Esophagus muscularis mucosa (tissue), 4 donors: ENCODE data around the gene SLC27A1. TPM values are rescaled to one million over a fixed set of nuclear protein-coding genes. Genes with fewer than 3 reads are reported as not detected.
"Not testable (repeated sequence)": the region's sequence is repeated elsewhere in the genome, so short reads cannot be mapped to it uniquely, and the experiment has no call there.

ENCODE experiments used
- DNase-seq: peaks from one replicate; pipeline ENCODE4 v3.0.0-alpha.2; 2017; ENCODE audit errors: extremely low spot score
- H3K27ac ChIP-seq, 4 donors: fragments of 200-600 bp; sonication (generic); replicated peaks in 1 of 4; 1 replicate in 3 of 4; 2 replicates in 1 of 4; pipeline ENCODE4 v1.5.1; 2016 to 2019; ENCODE audit warnings: mild to moderate bottlenecking in 1 of 4
- H3K27me3 ChIP-seq, 4 donors: fragments of 200-600 bp; sonication (generic); one replicate each; pipeline versions ENCODE4 v1.5.1 to v1.6.0; 2016 to 2019
- H3K36me3 ChIP-seq, 4 donors: fragments of 200-600 bp; sonication (generic); one replicate each; pipeline ENCODE4 v1.5.1; 2016 to 2019
- H3K4me1 ChIP-seq, 4 donors: fragments of 200-600 bp; sonication (generic); one replicate each; pipeline ENCODE4 v1.5.1; 2016 to 2019
- H3K4me3 ChIP-seq, 4 donors: fragments of 200-600 bp; sonication (generic); 1 replicate in 2 of 4; 2 replicates in 2 of 4; pipeline ENCODE4 v1.5.1; 2016 to 2019; ENCODE audit warnings: mild to moderate bottlenecking in 4 of 4, moderate library complexity in 1 of 4
- H3K9me3 ChIP-seq, 4 donors: fragments of 200-600 bp; sonication (generic); 1 replicate in 3 of 4; 2 replicates in 1 of 4; pipeline ENCODE4 v1.5.1; 2016 to 2019
- EP300 ChIP-seq: sonication (generic); formaldehyde crosslinking; IDR thresholded peaks from one replicate; pipeline ENCODE4 v1.6.1; 2017; ENCODE audit warnings: antibody characterized with exemption
- POLR2A ChIP-seq: fragments of 450-650 bp; IDR thresholded peaks from one replicate; pipeline ENCODE4 v1.6.1; 2017; ENCODE audit warnings: antibody characterized with exemption, moderate library complexity, mild to moderate bottlenecking, low read depth
- POLR2AphosphoS5 ChIP-seq, 2 donors: sonication (generic); formaldehyde crosslinking; IDR thresholded peaks; one replicate each; pipeline ENCODE4 v1.6.1; 2017; ENCODE audit warnings: antibody characterized with exemption in 2 of 2
- WGBS: methylation state at CpG from one replicate; pipeline ENCODE4 v1.1.5; 2018; 5-methylcytosine and 5-hydroxymethylcytosine counted together
- intact Hi-C: fragments of 100-400 bp; cut with DNase I; formaldehyde crosslinking; loops from one replicate; pipeline ENCODE4 v1.15.1; 2023
- total RNA-seq, 4 donors: library from RNA; depleted of rRNA; stranded (reverse); fragments of >200 nt; gene quantifications; one replicate each; pipeline versions ENCODE4 v1.1.0 to v1.2.1, GENCODE V29; 2016
- TF ChIP-seq, protein P1 (sequence below), 3 experiments: fragments of 200-600 bp in 2 of 3; fragments of 450-650 bp in 1 of 3; sonication (generic) in 2 of 3; IDR thresholded peaks; one replicate each; pipeline ENCODE4 v1.5.1; 2017 to 2019; ENCODE audit warnings: antibody characterized with exemption in 3 of 3, mild to moderate bottlenecking in 2 of 3, moderate library complexity in 1 of 3

SLC27A1 gene
- total RNA-seq, 4 donors from 2014 or later = 15.9 to 26.1 (median 19.4) TPM

DNA sequence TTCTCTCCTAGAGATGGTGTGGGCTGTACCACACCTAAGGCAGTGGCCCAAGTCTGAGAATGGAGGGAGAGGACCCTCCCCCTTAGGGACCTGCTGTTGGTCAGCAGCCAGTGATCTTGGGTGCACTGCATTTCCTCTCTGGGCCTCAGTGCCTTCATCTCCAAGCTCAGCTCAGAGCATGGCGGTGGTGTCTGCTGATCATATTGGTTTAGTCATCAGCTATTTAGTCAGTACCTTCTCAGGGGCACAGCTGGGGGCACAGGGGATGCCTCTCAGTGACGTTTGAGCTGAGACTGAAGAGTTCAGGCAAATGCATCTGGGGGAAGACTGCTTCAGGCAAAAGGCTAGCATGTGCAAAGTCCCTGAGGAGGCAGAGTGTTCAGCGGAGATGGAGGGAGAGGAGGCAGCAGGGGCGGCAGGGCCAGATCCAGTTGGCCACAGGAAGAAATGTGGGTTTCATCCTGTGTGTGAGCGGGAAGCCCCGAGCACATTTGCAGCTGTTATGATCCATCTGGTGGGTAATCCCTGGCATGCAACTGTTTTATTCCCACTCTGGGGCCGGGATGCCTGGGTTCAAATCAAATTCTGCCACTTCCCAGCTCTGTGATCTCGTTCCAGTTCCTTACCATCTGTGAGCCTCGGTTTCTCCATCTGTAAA lies 25.4 kb downstream of the SLC27A1 start:
- Histone ChIP-seq H3K36me3 (peaks cover 0 to 41% (median 27%) of the 10 kb centered on the region in 4 donors), H3K27ac (peak overlapping the region in 1 of 4 donors; percentile 18), H3K4me1 (peaks cover 21 to 43% (median 33%) of the 10 kb centered on the region in 4 donors), H3K4me3 (no peak overlapping the region), H3K9me3 (no peaks in the 10 kb centered on the region), H3K27me3 (no peaks in the 10 kb centered on the region)
- WGBS = 70% methylated on average over 7 of the region's 9 CpGs
- intact Hi-C loops = no loop called here
- TF ChIP-seq, protein P1, sequence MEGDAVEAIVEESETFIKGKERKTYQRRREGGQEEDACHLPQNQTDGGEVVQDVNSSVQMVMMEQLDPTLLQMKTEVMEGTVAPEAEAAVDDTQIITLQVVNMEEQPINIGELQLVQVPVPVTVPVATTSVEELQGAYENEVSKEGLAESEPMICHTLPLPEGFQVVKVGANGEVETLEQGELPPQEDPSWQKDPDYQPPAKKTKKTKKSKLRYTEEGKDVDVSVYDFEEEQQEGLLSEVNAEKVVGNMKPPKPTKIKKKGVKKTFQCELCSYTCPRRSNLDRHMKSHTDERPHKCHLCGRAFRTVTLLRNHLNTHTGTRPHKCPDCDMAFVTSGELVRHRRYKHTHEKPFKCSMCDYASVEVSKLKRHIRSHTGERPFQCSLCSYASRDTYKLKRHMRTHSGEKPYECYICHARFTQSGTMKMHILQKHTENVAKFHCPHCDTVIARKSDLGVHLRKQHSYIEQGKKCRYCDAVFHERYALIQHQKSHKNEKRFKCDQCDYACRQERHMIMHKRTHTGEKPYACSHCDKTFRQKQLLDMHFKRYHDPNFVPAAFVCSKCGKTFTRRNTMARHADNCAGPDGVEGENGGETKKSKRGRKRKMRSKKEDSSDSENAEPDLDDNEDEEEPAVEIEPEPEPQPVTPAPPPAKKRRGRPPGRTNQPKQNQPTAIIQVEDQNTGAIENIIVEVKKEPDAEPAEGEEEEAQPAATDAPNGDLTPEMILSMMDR (IDR thresholded peaks at IDR 0.05) = no peak
- TF ChIP-seq POLR2AphosphoS5 (IDR thresholded peaks at IDR 0.05) (no peak), EP300 (no peak), POLR2A (no peak)
- no peak for DNase-seq

DNA sequence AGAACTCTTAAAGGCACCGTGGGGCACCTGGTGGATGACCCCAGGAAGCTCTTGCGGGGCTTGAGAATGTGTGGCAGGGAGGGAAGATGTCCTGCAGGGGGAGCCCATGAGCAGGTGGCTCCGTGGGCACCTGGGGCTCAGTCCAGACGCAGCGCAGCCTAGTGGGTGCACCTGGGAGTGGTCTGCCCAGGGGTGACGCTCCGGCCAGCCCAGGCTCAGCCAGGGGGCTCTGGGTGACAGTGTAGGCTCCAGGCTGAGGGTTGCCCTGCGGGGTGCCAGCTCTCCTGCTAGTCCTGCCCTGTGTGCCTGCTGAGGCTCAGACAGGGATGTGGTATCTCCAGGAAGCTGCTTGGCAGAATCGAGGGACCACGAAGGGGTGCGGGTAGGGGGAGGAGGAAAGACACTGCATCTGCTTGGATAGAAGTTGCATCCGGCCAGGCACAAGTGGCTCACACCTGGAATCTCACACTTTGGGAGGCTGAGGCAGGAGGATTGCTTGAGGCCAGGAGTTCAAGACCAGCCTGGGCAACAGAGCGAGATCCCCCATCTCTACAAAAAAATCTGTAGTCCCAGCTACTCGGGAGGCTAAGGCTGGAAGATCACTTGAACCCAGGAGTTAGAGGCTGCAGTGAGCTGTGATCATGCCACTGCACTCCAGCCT lies 26.1 kb downstream of the SLC27A1 start:
- Histone ChIP-seq H3K36me3 (peaks cover 4 to 47% (median 30%) of the 10 kb centered on the region in 4 donors), H3K9me3 (no peaks in the 10 kb centered on the region), H3K4me3 (no peak overlapping the region), H3K27me3 (no peaks in the 10 kb centered on the region), H3K4me1 (peaks cover 21 to 43% (median 33%) of the 10 kb centered on the region in 4 donors), H3K27ac (peak overlapping the region in 1 of 4 donors; percentile 18)
- intact Hi-C loops = no loop called here
- TF ChIP-seq, protein P1 (IDR thresholded peaks at IDR 0.05) = peak; percentile 80 to 92 (median 83)
- TF ChIP-seq POLR2A (no peak), EP300 (no peak), POLR2AphosphoS5 (IDR thresholded peaks at IDR 0.05) (peak in 1 of 2 donors; percentile 30)
- DNase-seq = no peak
- 40% methylated on average over 14 of the region's 14 CpGs for WGBS

DNA sequence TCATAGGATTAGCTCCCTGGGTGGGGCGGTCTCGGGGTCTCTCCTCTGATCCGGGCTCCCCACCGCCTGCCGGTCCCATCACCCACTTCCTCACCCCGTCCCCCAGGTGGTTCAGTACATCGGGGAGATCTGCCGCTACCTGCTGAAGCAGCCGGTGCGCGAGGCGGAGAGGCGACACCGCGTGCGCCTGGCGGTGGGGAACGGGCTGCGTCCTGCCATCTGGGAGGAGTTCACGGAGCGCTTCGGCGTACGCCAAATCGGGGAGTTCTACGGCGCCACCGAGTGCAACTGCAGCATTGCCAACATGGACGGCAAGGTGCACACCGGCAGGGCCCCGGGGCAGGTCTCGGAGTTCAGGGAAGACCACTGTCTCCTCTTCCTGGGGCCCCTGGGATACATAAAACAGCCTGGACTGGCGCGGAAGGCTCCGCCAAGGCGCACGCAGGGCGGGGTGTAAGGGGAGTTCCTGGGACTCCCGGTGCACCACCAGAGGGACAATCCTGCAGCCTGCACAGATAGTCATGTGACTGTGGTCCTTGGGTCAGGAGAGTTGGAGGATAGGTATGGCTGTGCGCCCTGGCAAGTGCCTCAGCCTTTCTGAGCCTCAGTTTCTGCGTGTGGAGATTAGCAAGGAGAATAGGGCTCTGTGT lies 26.9 kb downstream of the SLC27A1 start:
- peaks cover 21 to 43% (median 33%) of the 10 kb centered on the region in 4 donors for H3K4me1 ChIP-seq
- DNase-seq = no peak
- 68% methylated on average over 33 of the region's 41 CpGs for WGBS
- no peak overlapping the region for H3K4me3 ChIP-seq
- intact Hi-C loops = no loop called here
- no peak overlapping the region for H3K27ac ChIP-seq
- TF ChIP-seq POLR2A (no peak), EP300 (no peak), POLR2AphosphoS5 (IDR thresholded peaks at IDR 0.05) (no peak)
- TF ChIP-seq, protein P1 (IDR thresholded peaks at IDR 0.05) = no peak
- H3K9me3 ChIP-seq = no peaks in the 10 kb centered on the region
- no peaks in the 10 kb centered on the region for H3K27me3 ChIP-seq
- peaks cover 4 to 42% (median 30%) of the 10 kb centered on the region in 4 donors for H3K36me3 ChIP-seq

DNA sequence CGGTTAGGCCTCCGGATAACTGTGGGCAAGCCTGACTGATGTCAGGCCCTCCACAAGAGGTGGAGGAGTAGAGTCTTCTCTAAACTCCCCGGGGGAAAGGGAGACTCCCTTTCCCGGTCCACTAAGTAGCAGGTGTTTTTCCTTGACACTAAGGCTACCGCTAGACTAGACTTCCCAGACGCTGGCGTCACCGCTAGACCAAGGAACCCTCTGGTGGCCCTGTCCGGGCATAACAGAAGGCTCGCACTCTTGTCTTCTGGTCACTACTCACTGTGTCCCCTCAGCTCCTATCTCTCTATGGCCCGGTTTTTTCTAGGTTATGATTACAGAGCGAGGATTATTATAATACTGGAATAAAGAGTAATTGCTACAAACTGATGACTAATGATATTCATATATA lies 28.7 kb downstream of the SLC27A1 start:
- TF ChIP-seq, protein P1 (IDR thresholded peaks at IDR 0.05) = peak in 1 of 3 experiments; percentile 4

More for the DNA sequence above, 28.7 kb downstream of the SLC27A1 start:
- WGBS = 71% methylated on average over 12 of the region's 12 CpGs
- Histone ChIP-seq H3K4me1 (peaks cover 21 to 43% (median 33%) of the 10 kb centered on the region in 4 donors), H3K36me3 (peaks cover 4 to 50% (median 31%) of the 10 kb centered on the region in 4 donors)
- H3K27me3 ChIP-seq, H3K27ac ChIP-seq, H3K9me3 ChIP-seq, intact Hi-C loops, H3K4me3 ChIP-seq, DNase-seq: not testable (repeated sequence)
